A204.1 (cell line): Measurements from ENCODE around the gene SLC25A53.
"Not testable (repeated sequence)": the region's sequence is repeated elsewhere in the genome, so short reads cannot be mapped to it uniquely, and the experiment has no call there.

Experiments
- FAIRE-seq: peaks from 2 replicates; lab custom pipeline; 2012; peaks lifted over from hg19 to GRCh38; lab: Jason Lieb, UNC

Gene SLC25A53

GRCh38 chrX:104134583-104135261 is 22.1 kb downstream of the SLC25A53 start:
- no peak for FAIRE-seq

GRCh38 chrX:104130808-104131207 is 26.0 kb downstream of the SLC25A53 start:
- no peak for FAIRE-seq

GRCh38 chrX:104126856-104127255 is 30.0 kb downstream of the SLC25A53 start:
- FAIRE-seq = no peak

- FAIRE-seq = no peak
Measured at GRCh38 chrX:104122829-104123228, 34.0 kb downstream of the SLC25A53 start.

- no peak for FAIRE-seq
Measured at GRCh38 chrX:104118765-104119164, 38.0 kb downstream of the SLC25A53 start.

- no peak for FAIRE-seq
Measured at GRCh38 chrX:104117759-104118158, 39.0 kb downstream of the SLC25A53 start.

GRCh38 chrX:104113222-104113965 is 43.4 kb downstream of the SLC25A53 start:
- FAIRE-seq = no peak

GRCh38 chrX:104112326-104112951 is 44.4 kb downstream of the SLC25A53 start, which contains the start of gene ZCCHC18:
Gene ZCCHC18 (plus strand): TSS chrX:104112523. CDS start chrX:104114112, 1,589 bp downstream.
- FAIRE-seq = no peak

GRCh38 chrX:104110491-104111240 is 46.1 kb downstream of the SLC25A53 start:
- FAIRE-seq = not testable (repeated sequence)

- no peak for FAIRE-seq
Measured at GRCh38 chrX:104108955-104109354, 47.9 kb downstream of the SLC25A53 start.

GRCh38 chrX:104105330-104106262 is 51.2 kb downstream of the SLC25A53 start:
- FAIRE-seq = no peak

- no peak for FAIRE-seq
Measured at GRCh38 chrX:104104676-104105075, 52.1 kb downstream of the SLC25A53 start.

- no peak for FAIRE-seq
Measured at GRCh38 chrX:104098919-104099318, 57.9 kb downstream of the SLC25A53 start.

GRCh38 chrX:104098151-104098808 is 58.5 kb downstream of the SLC25A53 start:
- FAIRE-seq = peak; percentile 95

GRCh38 chrX:104085919-104086318 is 70.9 kb downstream of the SLC25A53 start:
- FAIRE-seq = no peak

GRCh38 chrX:104085477-104085876 is 71.3 kb downstream of the SLC25A53 start:
- no peak for FAIRE-seq

- FAIRE-seq = no peak
Measured at GRCh38 chrX:104084534-104085277, 72.1 kb downstream of the SLC25A53 start.

GRCh38 chrX:104084063-104084462 is 72.7 kb downstream of the SLC25A53 start:
- no peak for FAIRE-seq

- FAIRE-seq = not testable (repeated sequence)
Measured at GRCh38 chrX:104077854-104078253, 79.0 kb downstream of the SLC25A53 start.
